ENCODE data around the gene HAGHL. TPM values are rescaled to one million over a fixed set of nuclear protein-coding genes. Genes with fewer than 3 reads are reported as not detected.

The HAGHL gene, protein sequence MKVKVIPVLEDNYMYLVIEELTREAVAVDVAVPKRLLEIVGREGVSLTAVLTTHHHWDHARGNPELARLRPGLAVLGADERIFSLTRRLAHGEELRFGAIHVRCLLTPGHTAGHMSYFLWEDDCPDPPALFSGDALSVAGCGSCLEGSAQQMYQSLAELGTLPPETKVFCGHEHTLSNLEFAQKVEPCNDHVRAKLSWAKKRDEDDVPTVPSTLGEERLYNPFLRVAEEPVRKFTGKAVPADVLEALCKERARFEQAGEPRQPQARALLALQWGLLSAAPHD
- total RNA-seq (2021; fragmentation: NEBNext Ultra II Directional; extraction: Animal tissue kit (Norgen Biotek cat#: 25700)), result 23.1 and 26.6 TPM in 2 replicates
- 26.9 and 41.5 TPM in 2 replicates for polyA plus RNA-seq (2011; rRNA removed)
- 40.3 TPM for polyA plus RNA-seq (2011; cell fraction: cytosol; rRNA removed)
- polyA plus RNA-seq (2011; cell fraction: nucleus; rRNA removed), result 107 TPM
- 12.3 to 24.7 TPM (median 23.4 TPM) in 4 replicates for polyA plus RNA-seq (2012, experiment 1 of 2)
- 11.8 TPM for polyA plus RNA-seq (2012, experiment 2 of 2)
- 12.5 TPM for polyA plus RNA-seq (2013, experiment 1 of 2)
- polyA plus RNA-seq (2013, experiment 2 of 2), result 14.3 TPM
- 2.0 and 3.2 TPM in 2 replicates for polyA minus RNA-seq (2011; rRNA and poly(A)+ RNA removed)
- 12.3 TPM for polyA minus RNA-seq (2011; cell fraction: cytosol; rRNA and poly(A)+ RNA removed)
- polyA minus RNA-seq (2011; cell fraction: nucleus; rRNA and poly(A)+ RNA removed), result 15.1 TPM
- long read RNA-seq, experiment 1, partial matches to known transcripts, result 9 of 15 reads
- long read RNA-seq, experiment 1, other reads (novel, unspliced or antisense), result 6 of 15 reads
- long read RNA-seq, experiment 2, result 0 reads

DNA sequence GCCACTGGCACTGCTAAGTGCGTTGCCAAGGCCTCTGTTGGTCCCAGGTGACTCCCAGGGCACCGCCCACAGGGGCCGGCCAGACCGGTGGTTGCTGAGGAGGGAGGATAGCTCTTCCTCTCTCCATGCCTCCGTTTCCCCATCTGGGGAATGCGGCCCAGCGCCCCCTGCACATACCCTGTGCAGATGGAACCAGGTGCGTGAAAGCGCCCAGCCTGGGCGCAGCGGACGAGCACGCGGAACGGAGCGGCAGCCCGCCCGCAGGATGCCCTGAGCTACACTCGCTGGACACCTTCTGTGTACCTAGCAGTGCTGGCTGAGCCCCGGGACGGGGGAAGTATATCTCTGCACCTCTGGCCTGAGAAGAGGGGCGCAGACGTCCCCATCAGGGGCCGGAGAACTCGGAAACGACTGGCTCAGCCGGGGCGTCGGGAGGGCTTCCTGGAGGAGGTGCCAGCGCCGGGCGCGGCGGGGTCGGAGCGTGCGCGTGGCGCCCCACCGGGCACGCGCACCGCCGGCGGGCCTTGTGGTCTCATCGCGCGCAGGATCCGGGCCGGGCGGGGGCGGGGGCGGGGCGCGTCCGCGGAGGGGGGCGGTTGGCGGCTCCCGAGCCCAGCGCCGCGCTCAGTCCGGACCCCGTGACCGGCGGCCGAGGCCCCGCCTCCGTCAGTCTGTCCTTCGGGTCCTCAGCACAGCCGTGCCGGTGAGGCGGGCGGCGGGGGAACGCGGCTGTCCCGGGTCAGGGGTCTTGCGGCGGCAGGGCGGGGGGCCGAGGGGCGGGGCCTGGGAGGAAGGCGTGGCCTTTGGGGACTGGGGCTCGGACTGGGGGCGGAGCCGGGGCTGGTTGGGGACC lies at the start of gene HAGHL, which contains the start of gene CCDC78:
HAGHL (plus strand) TSS at position 669 of the 853 bp plus-strand sequence. CDS start 404 bp downstream, outside the sequence.
CCDC78 (minus strand) TSS at position 6 of the 853 bp plus-strand sequence. CDS start 76 bp downstream, outside the sequence.
- peak in 1 of 2 experiments; percentile 91 for DNase-seq (ENCODE audit: low read depth in 1 of 2, low spot score in 2 of 2)
- peaks cover 3 to 12% of the 10 kb centered on the region in 2 experiments for H4K20me1 ChIP-seq (replicated peaks in 1 of 2; ENCODE audit: control insufficient read depth in 1 of 2, insufficient read depth in 2 of 2, low read length in 2 of 2)
- peak within 1 kb of the TSS; percentile 63 for H3K14ac ChIP-seq (ENCODE audit: insufficient read length)
- H3K36me3 ChIP-seq (ENCODE audit: control insufficient read depth in 2 of 4, insufficient read depth in 4 of 4, low read length in 3 of 4), result peaks cover 0 to 6% (median 0%) of the 10 kb centered on the region in 4 experiments; a peak in 1 of 8 replicates
- H2BK120ac ChIP-seq (replicated peaks; ENCODE audit: low read depth, low read length), result no peak within 1 kb of the TSS
- ChIA-PET POLR2A (ENCODE audit: partially characterized antibody) (interaction anchor here (0.8 to 23.0 kb wide), 15 partner anchors 0 to 77 kb away, joined by 3 to 353 read pairs (median 5); partner anchors contain the start of genes ANTKMT, CCDC78, CHTF18 and CIAO3), CTCF (ENCODE audit: partially characterized antibody) (interaction anchor here (0.9 to 35.8 kb wide), 5 partner anchors 10 to 329 kb away, joined by 3 to 977 read pairs (median 424); partner anchors contain the start of genes ANTKMT, CCDC78, CHTF18 and CIAO3)
- H2AK5ac ChIP-seq (ENCODE audit: low read depth, low read length), result 0 out of 2 replicates have a peak within 1 kb of the TSS, but pooled peaks have one; percentile 75
- H2BK12ac ChIP-seq (ENCODE audit: low read depth, low read length), result peak within 1 kb of the TSS; percentile 68; the same call in 1 of the 2 replicates
- H3K79me1 ChIP-seq (ENCODE audit: low read depth, low read length), result no peaks in the 10 kb centered on the region
- 0 out of 2 replicates have a peak within 1 kb of the TSS, but pooled peaks have one; percentile 24 for H2BK5ac ChIP-seq (ENCODE audit: low read depth, low read length)
- H3K23ac ChIP-seq (ENCODE audit: insufficient read length), result no peak within 1 kb of the TSS
- H3K23me2 ChIP-seq (ENCODE audit: low read depth, low read length), result peaks cover 19% of the 10 kb centered on the region; the same call in 1 of the 2 replicates
- H3K9me3 ChIP-seq (ENCODE audit: insufficient read depth in 2 of 2, low read depth in 1 of 2, low read length in 1 of 2), result no peaks in the 10 kb centered on the region; a peak in 1 of 4 replicates
- H4K8ac ChIP-seq (ENCODE audit: extremely low read depth, insufficient read depth, low read length), result peak within 1 kb of the TSS; percentile 68
- 0 out of 2 replicates have a peak within 1 kb of the TSS, but pooled peaks have one; percentile 80 for H2BK20ac ChIP-seq (ENCODE audit: low read length)
- peak within 1 kb of the TSS; percentile 33 to 83 (median 52) for H3K4me3 ChIP-seq (ENCODE audit: extremely low read depth in 1 of 4, insufficient read depth in 2 of 4, low read depth in 3 of 4, low read length in 4 of 4)
- H3K9ac ChIP-seq (replicated peaks in 1 of 4; ENCODE audit: extremely low read depth in 1 of 4, low read depth in 3 of 4, low read length in 3 of 4), result peak within 1 kb of the TSS in 2 of 4 experiments; percentile 22 to 37; a peak in 4 of 7 replicates
- H4K91ac ChIP-seq (replicated peaks; ENCODE audit: insufficient read length, low read length), result peak within 1 kb of the TSS; percentile 93
- H3K4me1 ChIP-seq (replicated peaks in 1 of 4; ENCODE audit: control insufficient read depth in 3 of 4, insufficient read depth in 4 of 4, low read length in 3 of 4), result peaks cover 0 to 14% (median 8%) of the 10 kb centered on the region in 4 experiments; a peak in 5 of 7 replicates
- H2AFZ ChIP-seq (ENCODE audit: low read length), result peak within 1 kb of the TSS; percentile 10; the same call in 1 of the 2 replicates
- peak within 1 kb of the TSS; percentile 93 to 99 for H3K4me2 ChIP-seq (ENCODE audit: insufficient read depth in 1 of 2, low read depth in 2 of 2, low read length in 2 of 2)
- H4K5ac ChIP-seq (ENCODE audit: insufficient read length, low read depth, low read length), result peak within 1 kb of the TSS; percentile 24
- no peak for FAIRE-seq
- peaks cover 0 to 16% (median 5%) of the 10 kb centered on the region in 4 experiments; a peak in 4 of 7 replicates for H3K27me3 ChIP-seq (replicated peaks in 1 of 4; ENCODE audit: control insufficient read depth in 3 of 4, extremely low read depth in 1 of 4, insufficient read depth in 3 of 4, low read length in 3 of 4)
- H3K27ac ChIP-seq (ENCODE audit: low read depth, low read length), result peak within 1 kb of the TSS; percentile 3; the same call in 1 of the 2 replicates
- peak within 1 kb of the TSS; percentile 81; the same call in 1 of the 2 replicates for H2BK15ac ChIP-seq (ENCODE audit: low read length)
- WGBS, 2 experiments (ENCODE audit: extremely low coverage in 1 of 2, insufficient coverage in 1 of 2, insufficient read length in 1 of 2, insufficient replicate concordance in 2 of 2, low coverage in 1 of 2, low lambda C conversion rate in 2 of 2, missing lambda C conversion rate in 1 of 2), result 2% methylated on average over 58 of the region's 88 CpGs; no CpG with 5 or more reads in 1 of the 2 experiments
- H3K56ac ChIP-seq (replicated peaks; ENCODE audit: insufficient read length, low read depth, low read length), result peak within 1 kb of the TSS; percentile 16
- no peaks in the 10 kb centered on the region for H3K79me2 ChIP-seq (ENCODE audit: control insufficient read depth in 1 of 2, insufficient read depth in 2 of 2, low read length in 2 of 2)
- peak within 1 kb of the TSS; percentile 71 for H3K18ac ChIP-seq (ENCODE audit: extremely low read depth, low read length)
- peak within 1 kb of the TSS; percentile 99 for H3K4ac ChIP-seq (replicated peaks; ENCODE audit: insufficient read length, low read depth, low read length)
- no peak for TF ChIP-seq RBBP5 (IDR thresholded peaks at IDR 0.05; ENCODE audit: borderline replicate concordance, low read depth, low read length)
- peak; percentile 59; the same call in 1 of the 2 replicates for TF ChIP-seq KDM1A (IDR thresholded peaks at IDR 0.05; ENCODE audit: borderline replicate concordance, low read length)
- no peak for TF ChIP-seq EP300 (IDR thresholded peaks at IDR 0.05; ENCODE audit: borderline replicate concordance in 1 of 2, low read depth in 2 of 2, low read length in 2 of 2)
- TF ChIP-seq SP2 (IDR thresholded peaks at IDR 0.05; ENCODE audit: low read length), result no peak
- no peak for TF ChIP-seq HDAC2 (IDR thresholded peaks at IDR 0.05; ENCODE audit: borderline replicate concordance in 1 of 2, low read depth in 2 of 2, low read length in 2 of 2)

Data from H1 (cell line).